Adrenal gland (tissue), 12 donors: Measurements from ENCODE around the gene RGPD4. TPM values are rescaled to one million over a fixed set of nuclear protein-coding genes. Genes with fewer than 3 reads are reported as not detected.

ENCODE experiments used
- DNase-seq, 7 donors: peaks; one replicate each; pipeline ENCODE4 v3.0.0-alpha.2; 2019 to 2020
- H3K27ac ChIP-seq, 5 donors: fragments of 200-600 bp; sonication (generic) in 4 of 5; 1 replicate in 3 of 5; 2 replicates in 2 of 5; pipeline versions ENCODE4 v1.5.1 to v1.8.0; 2016 to 2020; ENCODE audit warnings: mild to moderate bottlenecking in 1 of 5
- H3K27me3 ChIP-seq: fragments of 200-600 bp; 2 replicates; pipeline ENCODE4 v1.8.0; 2021
- H3K36me3 ChIP-seq, 2 donors: fragments of 200-600 bp; replicated peaks in 1 of 2; 1 replicate in 1 of 2; 2 replicates in 1 of 2; pipeline versions ENCODE4 v1.5.1 to v1.8.0; 2018 to 2022
- H3K4me1 ChIP-seq, 2 donors: fragments of 200-600 bp; replicated peaks in 1 of 2; 1 replicate in 1 of 2; 2 replicates in 1 of 2; pipeline versions ENCODE4 v1.5.1 to v1.8.0; 2018 to 2021
- H3K4me3 ChIP-seq, 4 donors: fragments of 200-600 bp; sonication (generic) in 3 of 4; one replicate each; pipeline ENCODE4 v1.5.1; 2016 to 2018
- H3K9me3 ChIP-seq, 3 donors: fragments of 200-600 bp; sonication (generic) in 1 of 3; replicated peaks in 1 of 3; 1 replicate in 2 of 3; 2 replicates in 1 of 3; pipeline versions ENCODE4 v1.5.1 to v1.8.0; 2016 to 2021
- CTCF ChIP-seq, 6 experiments: fragments of 450-650 bp in 4 of 6; fragments of 200-600 bp in 2 of 6; sonication (generic) in 1 of 6; IDR thresholded peaks; 1 replicate in 5 of 6; 2 replicates in 1 of 6; pipeline versions ENCODE4 v1.5.1 to v1.8.0; 2016 to 2021; ENCODE audit warnings: antibody characterized with exemption in 6 of 6, mild to moderate bottlenecking in 2 of 6, moderate library complexity in 1 of 6
- POLR2A ChIP-seq, 2 donors: fragments of 450-650 bp; IDR thresholded peaks; one replicate each; pipeline ENCODE4 v1.6.1; 2017; ENCODE audit warnings: antibody characterized with exemption in 2 of 2, mild to moderate bottlenecking in 2 of 2, moderate library complexity in 1 of 2
- WGBS, 4 donors: extraction: QIAGEN DNeasy Blood & Tissue Kit in 2 of 4; methylation state at CpG; one replicate each; pipeline versions ENCODE4 v1.1.5 to v1.1.7; 2013 to 2017; 5-methylcytosine and 5-hydroxymethylcytosine counted together
- intact Hi-C, 2 donors: fragments of 100-400 bp; cut with DNase I; formaldehyde crosslinking; loops; one replicate each; pipeline versions ENCODE4 v1.14.1 to v1.15.0; 2022 to 2023
- polyA plus RNA-seq, 3 donors: library from polyadenylated mRNA; stranded (reverse); fragments of 200-250 nt in 2 of 3; fragments of 350-450 nt in 1 of 3; fragmentation: Illumina TruSeq in 1 of 3; extraction: RNeasy Lipid Tissue Mini Kit (QIAGEN cat#74804) in 1 of 3; gene quantifications; one replicate each; pipeline ENCODE4 v1.2.3, GENCODE V29; 2013 to 2014
- total RNA-seq, 9 donors: library from RNA; depleted of rRNA in 4 of 9; stranded (reverse); fragments of >200 nt in 4 of 9; fragments of 120-200 nt in 1 of 9; fragmentation: NEBNext Ultra II Directional in 1 of 9; extraction: Animal tissue kit (Norgen Biotek cat#: 25700) in 1 of 9; gene quantifications; one replicate each; pipeline versions ENCODE4 v1.1.0 to v1.2.4, GENCODE V29; 2013 to 2023
- donor health status: healthy with polysubstance abuse.
- donor health status: Bipolar disorder and iron deficiency.
- donor health status: DM: yes; HTN: yes; CAD: no.
- donor health status: DM: no; HTN: no; CAD: no.
- donor health status: DM: no; HTN: no; CAD: no.
- donor health status: DM: yes; HTN: yes; CAD: no.

Gene RGPD4
- total and polyA plus RNA-seq, 12 donors = 0.19 TPM; not detected in 11

- Histone ChIP-seq H3K27ac (no peak overlapping the region), H3K9me3 (no peaks in the 10 kb centered on the region), H3K27me3 (no peaks in the 10 kb centered on the region), H3K4me1 (no peaks in the 10 kb centered on the region), H3K36me3 (no peaks in the 10 kb centered on the region), H3K4me3 (no peak overlapping the region)
- TF ChIP-seq CTCF (IDR thresholded peaks at IDR 0.05) = no peak
- no peak for TF ChIP-seq POLR2A (IDR thresholded peaks at IDR 0.05)
- DNase-seq = no peak
- 85 to 91% (median 88%) methylated on average over 6 of the region's 6 CpGs for WGBS, 4 donors
- intact Hi-C loops = no loop called here
These were observed 21.8 kb upstream of the RGPD4 start for GRCh38 chr2:107804608-107805498.

GRCh38 chr2:107806901-107807300 lies 19.8 kb upstream of the RGPD4 start:
- 81 to 84% (median 82%) methylated on average over 4 of the region's 4 CpGs for WGBS, 4 donors
- intact Hi-C loops = no loop called here
- Histone ChIP-seq H3K4me3 (no peak overlapping the region), H3K27me3 (no peaks in the 10 kb centered on the region), H3K4me1 (no peaks in the 10 kb centered on the region), H3K27ac (no peak overlapping the region), H3K9me3 (no peaks in the 10 kb centered on the region), H3K36me3 (no peaks in the 10 kb centered on the region)
- no peak for TF ChIP-seq POLR2A (IDR thresholded peaks at IDR 0.05)
- no peak for TF ChIP-seq CTCF (IDR thresholded peaks at IDR 0.05)
- DNase-seq = no peak

- Histone ChIP-seq H3K4me1 (no peaks in the 10 kb centered on the region), H3K27me3 (no peaks in the 10 kb centered on the region), H3K27ac (no peak overlapping the region), H3K4me3 (no peak overlapping the region), H3K36me3 (no peaks in the 10 kb centered on the region), H3K9me3 (no peaks in the 10 kb centered on the region)
- TF ChIP-seq POLR2A (IDR thresholded peaks at IDR 0.05) (no peak), CTCF (IDR thresholded peaks at IDR 0.05) (no peak)
- no peak for DNase-seq
- WGBS, 4 donors = 72 to 80% (median 77%) methylated on average over 7 of the region's 7 CpGs
- intact Hi-C loops = no loop called here
These were observed 18.7 kb upstream of the RGPD4 start for GRCh38 chr2:107807988-107808387.

DNA sequence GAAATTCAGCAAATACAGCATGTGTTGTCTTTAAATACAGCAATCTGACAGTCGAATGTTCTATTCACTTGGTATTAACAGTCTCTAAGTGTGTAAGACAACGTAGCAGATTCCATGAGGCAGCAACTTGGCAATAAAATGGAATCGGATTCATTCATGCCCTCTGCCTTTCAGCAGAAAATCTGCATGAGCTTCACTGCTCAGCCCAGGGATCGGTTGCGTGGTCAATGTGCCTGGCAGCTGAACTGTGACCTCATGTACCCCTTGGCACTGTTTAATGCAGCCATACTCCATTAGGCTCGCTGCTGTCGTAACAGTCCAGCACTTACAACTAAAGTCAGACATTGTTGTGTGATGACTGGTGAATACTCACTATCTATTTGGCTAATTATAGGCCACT lies 17.7 kb upstream of the RGPD4 start:
- DNase-seq = no peak
- intact Hi-C loops = no loop called here
- Histone ChIP-seq H3K36me3 (no peaks in the 10 kb centered on the region), H3K9me3 (no peaks in the 10 kb centered on the region), H3K27me3 (no peaks in the 10 kb centered on the region), H3K27ac (no peak overlapping the region), H3K4me1 (no peaks in the 10 kb centered on the region), H3K4me3 (no peak overlapping the region)
- no peak for TF ChIP-seq CTCF (IDR thresholded peaks at IDR 0.05)
- TF ChIP-seq POLR2A (IDR thresholded peaks at IDR 0.05) = no peak
- WGBS, 4 donors = 69 to 81% (median 79%) methylated on average over 7 of the region's 7 CpGs
